Stimulated activated naive CD8-positive, alpha-beta T cell treated with anti-CD3 and anti-CD28 coated beads, Interleukin-15, Interleukin-2, amounts not matched to agents 100 U/mL and 50 U/mL, for 24 hours (primary cell): Measurements from ENCODE around the gene TRIM6.
"Not testable (repeated sequence)": the region's sequence is repeated elsewhere in the genome, so short reads cannot be mapped to it uniquely, and the experiment has no call there.

Source experiments
- ATAC-seq: fragments of 150-1000 bp; cut with Tn5 transposase; one replicate; pipeline ENCODE4 v1.10.0; 2021
- DNase-seq: peaks from one replicate; pipeline ENCODE4 v3.0.0; 2021

The TRIM6 gene, protein sequence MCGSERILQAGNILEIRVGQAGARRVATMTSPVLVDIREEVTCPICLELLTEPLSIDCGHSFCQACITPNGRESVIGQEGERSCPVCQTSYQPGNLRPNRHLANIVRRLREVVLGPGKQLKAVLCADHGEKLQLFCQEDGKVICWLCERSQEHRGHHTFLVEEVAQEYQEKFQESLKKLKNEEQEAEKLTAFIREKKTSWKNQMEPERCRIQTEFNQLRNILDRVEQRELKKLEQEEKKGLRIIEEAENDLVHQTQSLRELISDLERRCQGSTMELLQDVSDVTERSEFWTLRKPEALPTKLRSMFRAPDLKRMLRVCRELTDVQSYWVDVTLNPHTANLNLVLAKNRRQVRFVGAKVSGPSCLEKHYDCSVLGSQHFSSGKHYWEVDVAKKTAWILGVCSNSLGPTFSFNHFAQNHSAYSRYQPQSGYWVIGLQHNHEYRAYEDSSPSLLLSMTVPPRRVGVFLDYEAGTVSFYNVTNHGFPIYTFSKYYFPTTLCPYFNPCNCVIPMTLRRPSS

DNA sequence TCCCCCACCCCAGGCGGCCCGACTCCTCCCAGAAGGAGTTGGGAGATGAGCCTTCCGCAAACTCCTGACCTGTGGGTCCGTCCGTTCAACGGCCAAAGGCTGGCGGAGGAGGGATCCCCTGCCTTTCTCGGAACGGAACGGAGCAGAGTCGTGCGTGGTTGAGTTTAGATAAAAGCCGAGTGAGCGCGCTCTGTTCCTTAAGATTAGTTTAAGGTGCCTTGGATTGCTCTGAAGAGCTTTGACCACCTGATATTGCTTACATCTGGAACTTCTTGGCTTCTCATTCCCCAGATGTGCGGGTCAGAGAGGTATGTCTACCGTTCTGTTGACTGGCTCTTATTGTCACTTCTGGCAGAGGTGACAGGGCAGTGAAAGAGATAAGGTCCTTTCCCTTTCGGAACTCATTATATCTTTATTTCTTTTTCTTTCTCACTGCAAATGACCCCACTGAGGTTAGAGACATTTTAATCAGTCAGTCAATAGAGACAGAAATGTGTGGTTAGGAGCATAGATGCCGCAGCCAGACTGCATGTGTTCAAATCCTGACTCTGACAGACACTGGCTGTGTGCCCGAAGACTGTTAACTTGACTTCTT is at the start of gene TRIM6:
TSS of gene TRIM6 (plus strand) at position 31 of the 595 bp plus-strand sequence. CDS start at position 292, 261 bp downstream.
- DNase-seq = peak; percentile 24
- no peak for ATAC-seq

DNA sequence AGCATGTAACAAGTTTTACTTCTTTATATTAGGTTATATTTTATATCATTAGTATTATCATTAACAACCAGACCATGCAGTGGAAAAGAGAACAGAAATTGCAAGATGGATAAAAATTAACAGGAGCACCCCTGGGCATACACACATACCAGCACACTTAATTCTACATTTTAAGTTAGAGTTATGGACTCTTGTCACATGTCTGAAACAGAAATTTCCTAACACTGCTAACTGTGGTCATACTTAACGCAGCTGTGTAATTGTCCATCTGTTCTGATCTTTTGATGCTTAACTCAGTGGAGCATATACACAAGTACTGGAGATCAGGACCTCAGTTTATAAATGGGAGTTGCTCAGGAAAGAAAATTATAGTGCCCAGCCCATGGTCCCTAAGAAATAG is 48.5 kb upstream of the TRIM6 start:
- ATAC-seq = no peak

DNA sequence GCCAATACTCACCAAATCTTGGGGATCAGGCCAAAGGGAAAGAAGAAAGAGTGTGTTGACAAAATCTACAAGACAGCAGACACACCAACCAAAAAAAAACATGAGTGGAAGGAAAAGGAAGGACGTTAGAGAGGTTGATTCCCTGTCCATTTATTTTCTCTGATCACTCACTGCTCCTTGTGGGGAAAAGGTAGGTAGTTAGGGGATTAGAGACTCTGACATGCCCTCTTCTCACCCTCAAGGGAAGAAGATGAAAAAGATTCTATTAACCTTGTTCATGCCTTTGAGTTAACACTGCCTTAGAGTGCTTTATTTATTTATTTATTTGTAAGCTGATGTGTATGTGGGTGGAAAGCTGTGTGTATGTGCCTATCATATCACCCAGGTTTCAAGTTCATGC is 48.0 kb upstream of the TRIM6 start, which contains the start of gene OR52H1:
TSS of gene OR52H1 (minus strand) at position 101 of the 400 bp plus-strand sequence. CDS start 3,035 bp downstream, outside the sequence.
- DNase-seq (no peak), ATAC-seq (no peak)

More for the DNA sequence above, 48.5 kb upstream of the TRIM6 start:
- no peak for DNase-seq

DNA sequence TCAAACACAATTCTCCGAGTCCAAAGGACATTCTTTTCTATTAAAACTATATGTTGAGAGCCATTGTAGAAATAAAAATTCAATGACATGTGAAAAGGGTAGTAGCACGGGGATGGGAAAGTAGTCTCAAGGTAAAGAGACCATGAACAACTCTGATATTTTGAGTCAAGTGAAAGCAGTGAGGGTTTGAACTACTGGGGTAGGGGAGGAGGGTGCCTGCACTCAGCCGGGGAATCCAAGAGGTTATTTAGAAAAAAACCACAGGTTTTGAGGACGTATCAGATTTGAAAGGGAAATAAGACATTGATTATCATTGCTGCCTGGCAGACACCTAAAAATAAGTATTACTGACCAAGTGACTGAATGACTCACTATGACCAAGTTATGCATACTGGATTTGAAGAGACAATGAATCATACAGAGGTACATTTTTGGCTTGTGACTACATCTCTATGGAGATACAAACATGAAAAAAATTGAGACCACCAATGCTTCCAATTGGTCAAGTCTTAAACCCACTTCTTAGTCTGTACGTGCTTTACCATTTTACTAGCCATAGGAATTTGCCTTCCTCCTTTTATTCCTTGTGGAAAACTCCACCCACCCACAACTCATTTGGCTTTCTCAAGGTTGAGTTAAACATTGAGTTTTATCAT is 45.9 kb upstream of the TRIM6 start:
- ATAC-seq = no peak
- no peak for DNase-seq

DNA sequence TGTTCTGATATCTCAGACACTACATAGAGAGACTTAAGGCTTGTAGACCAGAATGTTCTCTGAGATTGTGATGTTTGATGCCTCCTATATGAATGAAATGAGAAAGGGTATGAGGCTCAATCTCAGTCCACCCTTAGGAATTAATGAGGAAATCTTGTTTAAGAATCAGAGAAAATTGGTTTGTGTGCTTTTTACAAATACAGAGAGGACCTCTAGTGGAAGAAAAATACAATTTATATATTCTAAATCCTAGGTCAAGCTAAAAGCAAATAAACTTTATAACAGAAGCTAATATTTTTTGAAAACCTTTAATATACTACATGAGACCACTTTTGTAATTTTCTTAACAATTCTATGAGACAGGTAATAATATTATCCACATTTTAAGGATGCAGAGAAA is 43.1 kb upstream of the TRIM6 start:
- DNase-seq (no peak), ATAC-seq (no peak)

DNA sequence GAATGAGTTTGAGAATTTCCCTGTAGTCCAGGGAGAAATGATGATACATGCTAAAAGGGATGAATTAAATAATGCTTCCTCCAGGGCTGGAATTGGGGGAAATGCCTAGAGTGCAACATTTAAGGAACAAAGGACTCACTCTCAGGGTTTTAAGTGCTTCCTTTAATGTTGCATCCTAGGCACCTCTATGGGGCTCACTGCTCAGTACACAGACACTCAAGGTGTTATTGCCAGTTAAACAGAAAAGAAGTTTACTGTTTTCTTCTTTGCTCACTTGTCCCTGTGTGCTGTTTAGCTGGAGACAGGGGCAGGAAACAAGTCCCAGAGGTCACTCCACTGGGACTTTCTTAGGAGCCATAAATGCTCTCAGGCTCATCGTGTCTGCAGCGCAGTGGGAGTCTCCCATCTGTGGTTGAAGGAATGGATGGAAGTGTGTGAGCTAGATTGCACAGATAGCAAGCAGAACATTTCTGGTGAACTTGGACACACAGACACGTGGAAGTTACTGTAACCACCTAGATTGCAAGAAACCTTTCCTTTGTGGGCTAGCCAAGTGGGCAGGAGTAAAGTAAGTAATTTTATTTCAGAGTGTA is 39.7 kb upstream of the TRIM6 start:
- DNase-seq (no peak), ATAC-seq (no peak)

DNA sequence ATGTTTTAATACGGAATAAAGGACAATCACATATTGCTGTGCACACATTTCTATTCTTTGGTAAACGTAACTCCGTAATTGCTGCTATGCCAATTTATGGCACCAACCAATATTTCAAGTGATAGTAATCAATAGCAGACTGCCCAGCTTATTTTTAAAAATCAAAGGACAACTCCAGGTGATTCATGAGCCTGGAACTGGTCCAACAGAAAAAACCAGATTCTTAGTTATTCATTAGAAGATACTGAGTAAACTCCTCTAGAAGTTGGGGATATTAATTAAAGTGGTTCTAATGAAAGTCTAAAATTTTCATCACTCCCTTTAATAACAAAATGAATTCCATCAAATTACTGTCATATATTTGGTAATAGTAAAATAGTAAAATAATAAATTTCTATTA is 38.7 kb upstream of the TRIM6 start:
- DNase-seq = no peak
- no peak for ATAC-seq

DNA sequence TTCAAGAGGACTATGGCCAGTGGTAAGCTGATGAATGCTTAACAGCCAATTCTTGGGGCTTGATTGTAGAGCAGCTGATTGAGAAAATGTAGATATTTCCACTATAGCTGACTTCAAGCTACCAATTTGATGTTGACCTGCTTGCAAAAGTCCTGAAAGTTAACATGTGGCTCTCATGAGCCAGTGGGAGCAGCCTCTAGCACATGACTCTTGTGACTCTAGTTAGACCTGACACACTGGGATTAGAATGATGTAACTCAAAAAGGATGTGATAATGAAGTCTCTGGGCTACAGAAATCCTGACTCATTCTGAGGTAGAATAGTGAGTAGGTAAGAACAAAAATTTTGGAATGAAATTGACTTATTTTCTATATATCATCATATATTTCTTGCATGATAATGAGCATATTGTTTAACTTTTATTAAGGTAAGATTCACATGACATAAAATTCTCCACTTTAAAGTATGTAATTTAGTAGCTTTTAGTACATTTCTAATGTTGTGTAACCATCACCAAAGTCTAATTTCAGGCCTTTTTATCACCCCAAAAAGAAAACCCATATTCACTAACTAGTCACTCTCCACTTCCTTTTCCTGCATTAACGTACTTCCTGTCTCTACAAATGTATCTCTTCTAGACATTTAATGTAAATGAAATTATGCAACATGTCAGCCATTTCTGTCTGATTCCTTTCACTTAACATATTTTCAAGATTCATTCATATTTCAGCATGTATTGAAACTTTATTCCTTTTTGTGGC is 32.0 kb upstream of the TRIM6 start:
- DNase-seq (no peak), ATAC-seq (no peak)

DNA sequence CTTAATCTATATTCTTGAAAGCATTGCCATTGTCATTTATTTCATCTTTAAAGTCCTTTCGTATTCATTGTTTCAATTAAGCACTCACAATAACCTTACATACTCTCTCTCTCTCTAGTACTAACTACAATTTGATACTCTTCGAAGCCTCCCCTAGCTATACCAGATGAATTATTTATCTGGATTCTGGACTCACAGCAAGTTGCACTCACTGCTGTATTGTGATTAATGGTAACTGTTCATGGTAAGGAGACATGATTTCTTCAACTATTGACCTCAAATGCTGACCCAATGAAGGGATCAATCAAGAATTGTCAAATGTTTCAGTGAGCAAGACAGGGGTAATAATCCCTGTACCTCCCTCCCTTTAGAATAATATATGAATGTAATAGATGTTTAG is 21.8 kb upstream of the TRIM6 start:
- ATAC-seq = no peak
- DNase-seq = no peak

DNA sequence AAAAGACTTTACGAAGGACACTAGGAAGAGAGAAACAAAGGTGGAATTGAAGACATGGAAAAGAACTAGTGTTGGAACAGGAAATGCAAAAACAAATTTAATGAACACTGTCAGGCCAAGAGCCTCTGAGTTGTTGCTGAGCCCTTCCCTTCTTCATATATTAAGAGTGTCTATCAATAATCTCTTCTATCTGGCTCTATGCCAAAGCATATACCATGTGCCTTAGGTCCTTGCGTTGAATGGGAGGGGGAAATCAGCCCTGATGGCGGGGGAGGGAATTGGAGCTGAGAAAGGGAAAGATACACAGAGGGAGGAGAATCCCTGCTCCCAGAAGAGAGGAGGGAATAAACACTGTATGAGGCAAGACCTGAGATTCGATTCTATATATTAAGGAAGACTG is 21.3 kb upstream of the TRIM6 start:
- no peak for DNase-seq
- no peak for ATAC-seq

DNA sequence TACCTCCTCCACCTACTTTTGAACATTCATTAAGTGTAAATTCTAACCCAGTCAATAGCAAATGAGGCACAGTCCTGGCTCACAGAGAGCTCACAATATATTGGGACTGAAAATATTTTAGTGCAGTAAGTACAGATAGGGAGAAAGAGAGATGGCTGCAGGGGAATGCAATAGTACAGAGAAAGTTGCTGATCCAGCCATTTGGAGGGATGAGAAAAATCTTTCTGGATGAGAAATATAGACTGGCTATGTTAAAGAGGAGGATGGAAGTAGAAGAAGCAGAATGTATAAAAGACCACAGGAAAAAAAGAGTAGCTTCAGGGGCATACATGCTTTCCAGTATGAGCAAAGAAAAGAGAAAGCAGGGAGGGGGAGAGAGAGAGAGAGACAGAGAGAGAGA is 19.3 kb upstream of the TRIM6 start:
- ATAC-seq (no peak), DNase-seq (no peak)

DNA sequence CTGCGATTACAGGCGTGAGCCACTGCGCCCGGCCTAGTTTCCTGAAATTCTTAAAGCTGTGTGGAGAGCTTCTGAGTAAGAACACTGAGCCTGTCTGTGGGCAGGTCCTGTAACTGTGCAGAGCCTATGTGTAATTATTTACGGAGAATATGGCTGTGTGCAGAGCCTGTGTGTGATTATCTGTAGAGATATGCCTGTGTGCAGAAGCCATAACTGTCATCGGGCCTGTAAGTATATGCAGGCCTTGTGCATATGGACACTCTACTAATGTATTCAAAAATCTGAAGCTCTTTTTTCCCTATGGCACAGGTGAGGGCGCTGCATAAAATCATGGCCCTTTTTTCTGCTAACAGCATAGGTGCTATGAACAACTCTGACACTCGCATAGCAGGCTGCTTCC is 15.9 kb upstream of the TRIM6 start, which contains the start of gene OR52B6:
TSS of gene OR52B6 (plus strand) at position 301 of the 400 bp plus-strand sequence. CDS start at position 301, 0 bp downstream.
- DNase-seq (no peak), ATAC-seq (no peak)

DNA sequence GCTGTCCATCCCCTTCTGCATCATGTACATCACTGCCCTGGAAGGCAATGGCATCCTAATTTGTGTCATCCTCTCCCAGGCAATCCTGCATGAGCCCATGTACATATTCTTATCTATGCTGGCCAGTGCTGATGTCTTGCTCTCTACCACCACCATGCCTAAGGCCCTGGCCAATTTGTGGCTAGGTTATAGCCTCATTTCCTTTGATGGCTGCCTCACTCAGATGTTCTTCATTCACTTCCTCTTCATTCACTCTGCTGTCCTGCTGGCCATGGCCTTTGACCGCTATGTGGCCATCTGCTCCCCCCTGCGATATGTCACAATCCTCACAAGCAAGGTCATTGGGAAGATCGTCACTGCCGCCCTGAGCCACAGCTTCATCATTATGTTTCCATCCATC is 15.4 kb upstream of the TRIM6 start:
- no peak for ATAC-seq
- no peak for DNase-seq

DNA sequence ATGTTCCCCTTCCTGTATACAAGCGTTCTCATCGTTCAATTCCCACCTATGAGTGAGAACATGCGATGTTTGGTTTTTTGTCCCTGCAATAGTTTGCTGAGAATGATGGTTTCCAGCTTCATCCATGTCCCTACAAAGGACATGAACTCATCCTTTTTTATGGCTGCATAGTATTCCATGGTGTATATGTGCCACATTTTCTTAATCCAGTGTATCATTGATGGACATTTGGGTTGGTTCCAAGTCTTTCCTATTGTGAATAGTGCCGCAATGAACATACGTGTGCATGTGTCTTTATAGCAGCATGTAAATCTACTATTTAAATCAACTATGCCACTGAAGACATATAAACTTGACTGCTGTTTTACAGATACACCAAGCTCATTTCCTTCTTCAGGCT is 12.0 kb upstream of the TRIM6 start:
- DNase-seq, ATAC-seq: not testable (repeated sequence)

DNA sequence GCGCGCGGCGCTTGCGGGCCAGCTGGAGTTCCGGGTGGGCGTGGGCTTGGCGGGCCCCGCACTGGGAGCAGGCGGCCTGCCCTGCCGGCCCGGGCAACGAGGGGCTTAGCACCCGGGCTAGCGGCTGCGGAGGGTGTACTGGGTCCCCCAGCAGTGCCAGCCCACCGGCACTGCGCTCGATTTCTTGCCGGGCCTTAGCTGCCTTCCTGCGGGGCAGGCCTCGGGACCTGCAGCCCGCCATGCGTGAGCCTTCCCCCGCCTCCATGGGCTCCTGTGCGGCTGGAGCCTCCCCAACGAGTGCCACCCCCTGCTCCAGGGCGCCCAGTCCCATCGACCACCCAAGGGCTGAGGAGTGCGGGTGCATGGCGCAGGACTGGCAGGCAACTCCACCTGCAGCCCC is 6.5 kb upstream of the TRIM6 start:
- DNase-seq, ATAC-seq: not testable (repeated sequence)

DNA sequence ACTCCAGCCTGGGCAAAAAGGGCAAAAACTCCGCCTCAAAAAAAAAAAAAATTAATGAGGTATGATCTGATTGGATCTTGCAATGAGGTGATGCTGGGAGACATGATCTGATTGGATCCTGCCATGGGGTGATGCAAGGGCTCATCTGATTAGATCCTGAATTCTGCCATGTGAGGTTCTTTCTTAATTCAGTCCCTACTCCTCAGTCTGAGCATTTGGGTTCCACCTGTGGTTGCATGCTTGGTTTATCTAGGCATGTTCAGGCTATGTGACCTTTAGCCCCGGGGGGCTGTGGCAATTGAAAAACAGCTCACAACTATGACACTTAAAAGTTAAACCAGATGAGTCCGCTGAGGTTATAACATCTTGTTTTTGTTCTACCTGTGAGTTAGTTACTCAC is 4.8 kb upstream of the TRIM6 start:
- DNase-seq (no peak), ATAC-seq (peak; percentile 68)

DNA sequence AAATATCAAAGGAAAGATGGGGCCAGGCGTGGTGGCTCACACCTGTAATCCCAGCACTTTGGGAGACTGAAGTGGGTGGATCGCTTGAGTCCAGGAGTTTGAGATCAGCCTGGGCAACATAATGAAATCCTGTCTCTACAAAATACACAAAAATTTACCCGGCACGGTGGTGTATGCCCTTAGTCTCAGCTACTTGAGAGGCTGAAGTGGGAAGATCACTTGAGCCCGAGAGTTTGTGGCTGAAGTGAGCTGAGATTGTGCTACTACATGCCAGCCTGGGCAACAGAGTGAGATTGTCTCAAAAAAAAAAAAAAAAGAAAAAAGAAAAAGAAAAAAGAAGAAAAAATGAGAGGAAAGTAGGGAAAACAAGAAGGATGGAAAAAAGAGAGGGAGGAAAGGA is 3.8 kb upstream of the TRIM6 start:
- ATAC-seq (no peak), DNase-seq (no peak)

DNA sequence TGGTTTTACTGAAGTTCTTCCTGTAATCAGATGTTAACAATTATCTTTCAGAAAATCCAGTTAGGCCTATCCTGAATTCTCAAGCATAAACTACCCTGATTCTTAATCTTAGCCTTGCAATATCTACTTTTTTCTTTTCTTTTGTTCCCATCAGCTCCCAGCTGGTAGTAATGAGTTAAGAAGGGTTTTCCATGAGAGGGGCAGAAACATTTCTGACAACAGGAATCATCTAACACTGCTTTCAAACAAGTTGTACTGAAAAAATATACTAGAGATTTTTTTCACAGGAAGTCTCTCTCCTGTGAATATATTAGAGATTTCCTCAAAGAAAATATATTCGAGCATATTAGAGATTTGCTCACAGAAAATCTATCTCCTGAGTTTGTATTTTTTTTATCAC is 3.3 kb upstream of the TRIM6 start:
- DNase-seq (no peak), ATAC-seq (no peak)

DNA sequence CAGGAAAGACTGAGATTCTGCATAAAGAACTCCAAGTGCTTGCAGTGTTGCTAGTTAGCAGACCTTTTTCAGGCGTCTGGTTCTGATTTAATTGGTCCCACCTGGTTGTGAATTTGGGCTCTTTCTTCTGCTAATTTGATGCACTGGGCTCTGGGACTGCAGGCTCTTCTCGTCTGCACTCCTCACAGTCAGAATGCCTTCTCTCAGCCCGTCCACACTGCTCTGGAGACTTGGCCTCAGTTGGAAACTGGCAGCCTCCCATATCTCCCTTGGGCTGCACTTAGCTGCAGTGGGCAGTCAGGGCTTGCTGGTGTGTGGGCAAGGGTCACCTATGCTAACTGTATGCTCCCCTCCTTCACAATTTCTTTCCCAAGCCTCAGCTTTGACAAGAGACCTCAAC is 1.5 kb downstream of the TRIM6 start:
- no peak for ATAC-seq
- no peak for DNase-seq

DNA sequence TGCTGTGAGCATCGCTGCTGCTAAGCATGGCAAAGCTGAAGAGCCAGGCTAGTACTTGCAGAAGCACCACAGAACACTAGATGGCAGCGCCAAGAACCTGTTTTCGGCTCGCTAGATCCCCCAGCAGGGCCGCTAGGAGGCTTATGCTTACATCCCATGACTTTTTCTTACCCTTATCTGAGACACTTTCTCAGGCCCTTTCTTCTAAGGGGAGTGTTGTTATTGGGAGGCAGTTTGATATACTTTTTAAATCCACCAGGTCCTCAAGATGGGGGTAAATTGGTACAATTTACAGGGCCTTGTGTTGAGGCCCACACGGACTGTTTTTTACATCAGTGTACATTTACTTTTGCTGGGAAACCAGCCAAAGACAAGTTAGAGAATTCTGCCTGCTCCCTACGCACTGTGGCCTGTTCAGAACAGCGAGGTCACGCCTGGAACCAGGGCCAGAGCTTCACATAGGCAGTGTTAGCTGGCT is 4.0 kb downstream of the TRIM6 start:
- peak; percentile 55 for DNase-seq
- peak; percentile 87 for ATAC-seq

DNA sequence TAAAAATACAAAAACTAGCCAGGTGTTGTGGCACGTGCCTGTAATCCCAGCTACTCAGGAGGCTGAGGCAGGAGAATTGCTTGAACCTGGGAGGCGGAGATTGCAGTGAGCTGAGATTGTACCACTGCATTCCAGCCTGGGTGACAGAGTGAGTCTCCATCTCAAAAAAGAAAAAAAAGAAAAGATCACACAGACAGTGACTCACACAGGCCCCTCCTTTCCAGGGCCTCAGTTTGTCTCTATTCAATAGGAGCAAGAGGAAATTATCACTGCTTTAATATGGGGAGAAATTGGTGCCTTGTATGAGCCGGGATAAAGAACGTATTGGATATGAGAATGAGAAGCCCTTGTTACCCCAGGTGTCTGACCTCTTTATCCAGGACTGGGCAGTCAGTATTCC is 6.4 kb downstream of the TRIM6 start:
- not testable (repeated sequence) for ATAC-seq, DNase-seq

DNA sequence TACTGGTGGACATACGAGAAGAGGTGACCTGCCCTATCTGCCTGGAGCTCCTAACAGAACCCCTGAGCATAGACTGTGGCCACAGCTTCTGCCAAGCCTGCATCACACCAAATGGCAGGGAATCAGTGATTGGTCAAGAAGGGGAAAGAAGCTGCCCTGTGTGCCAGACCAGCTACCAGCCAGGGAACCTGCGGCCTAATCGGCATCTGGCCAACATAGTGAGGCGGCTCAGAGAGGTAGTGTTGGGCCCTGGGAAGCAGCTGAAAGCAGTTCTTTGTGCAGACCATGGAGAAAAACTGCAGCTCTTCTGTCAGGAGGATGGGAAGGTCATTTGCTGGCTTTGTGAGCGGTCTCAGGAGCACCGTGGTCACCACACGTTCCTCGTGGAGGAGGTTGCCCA is 6.9 kb downstream of the TRIM6 start:
- ATAC-seq = no peak
- no peak for DNase-seq
